Measurements from ENCODE around the gene IFI27L2.

The IFI27L2 gene

GRCh38 chr14:94153750-94154342, 24.4 kb upstream of the IFI27L2 start:
- in situ Hi-C loops (cut with MboI; ENCODE audit: low sequenced_read_pairs), result no loop called here

- in situ Hi-C loops (cut with MboI; ENCODE audit: low sequenced_read_pairs), result no loop called here
Measured at GRCh38 chr14:94152676-94153075, 23.3 kb upstream of the IFI27L2 start.

- in situ Hi-C loops (cut with MboI; ENCODE audit: low sequenced_read_pairs), result no loop called here
Measured at GRCh38 chr14:94145902-94146527, 16.6 kb upstream of the IFI27L2 start.

- in situ Hi-C loops (cut with MboI; ENCODE audit: low sequenced_read_pairs), result no loop called here
Measured at GRCh38 chr14:94144765-94145164, 15.4 kb upstream of the IFI27L2 start.

- in situ Hi-C loops (cut with MboI; ENCODE audit: low sequenced_read_pairs), result no loop called here
Measured at GRCh38 chr14:94143711-94144110, 14.3 kb upstream of the IFI27L2 start.

- in situ Hi-C loops (cut with MboI; ENCODE audit: low sequenced_read_pairs), result no loop called here
Measured at GRCh38 chr14:94143239-94143638, 13.8 kb upstream of the IFI27L2 start.

GRCh38 chr14:94142836-94143235, 13.4 kb upstream of the IFI27L2 start:
- in situ Hi-C loops (cut with MboI; ENCODE audit: low sequenced_read_pairs), result no loop called here

GRCh38 chr14:94142247-94142646, 12.8 kb upstream of the IFI27L2 start:
- in situ Hi-C loops (cut with MboI; ENCODE audit: low sequenced_read_pairs), result no loop called here

- in situ Hi-C loops (cut with MboI; ENCODE audit: low sequenced_read_pairs), result no loop called here
Measured at GRCh38 chr14:94139421-94139820, 10.0 kb upstream of the IFI27L2 start.

- in situ Hi-C loops (cut with MboI; ENCODE audit: low sequenced_read_pairs), result no loop called here
Measured at GRCh38 chr14:94139006-94139405, 9.6 kb upstream of the IFI27L2 start.

- in situ Hi-C loops (cut with MboI; ENCODE audit: low sequenced_read_pairs), result no loop called here
Measured at GRCh38 chr14:94138251-94138650, 8.8 kb upstream of the IFI27L2 start.

GRCh38 chr14:94136575-94137331, 7.3 kb upstream of the IFI27L2 start:
- in situ Hi-C loops (cut with MboI; ENCODE audit: low sequenced_read_pairs), result no loop called here

- in situ Hi-C loops (cut with MboI; ENCODE audit: low sequenced_read_pairs), result no loop called here
Measured at GRCh38 chr14:94135476-94135875, 6.1 kb upstream of the IFI27L2 start.

GRCh38 chr14:94132285-94132887, 3.0 kb upstream of the IFI27L2 start:
- in situ Hi-C loops (cut with MboI; ENCODE audit: low sequenced_read_pairs), result no loop called here

GRCh38 chr14:94129758-94130414, 482 bp upstream of the IFI27L2 start:
- in situ Hi-C loops (cut with MboI; ENCODE audit: low sequenced_read_pairs), result no loop called here

- in situ Hi-C loops (cut with MboI; ENCODE audit: low sequenced_read_pairs), result no loop called here
Measured at GRCh38 chr14:94128216-94128839, 1.1 kb downstream of the IFI27L2 start.

GRCh38 chr14:94127330-94127729, 2.1 kb downstream of the IFI27L2 start:
- in situ Hi-C loops (cut with MboI; ENCODE audit: low sequenced_read_pairs), result no loop called here

GRCh38 chr14:94126800-94127199, 2.6 kb downstream of the IFI27L2 start:
- in situ Hi-C loops (cut with MboI; ENCODE audit: low sequenced_read_pairs), result no loop called here

GRCh38 chr14:94126419-94126677, 3.1 kb downstream of the IFI27L2 start:
- in situ Hi-C loops (cut with MboI; ENCODE audit: low sequenced_read_pairs), result no loop called here

GRCh38 chr14:94125659-94126418, 3.6 kb downstream of the IFI27L2 start:
- in situ Hi-C loops (cut with MboI; ENCODE audit: low sequenced_read_pairs), result no loop called here

All from HL-60/S4 treated with retinoic acid at 250 ng/mL for 4 days and 3 days (cell line).